Posterior vena cava (tissue), 2 donors: ENCODE results near the gene PRG2. TPM values are rescaled to one million over a fixed set of nuclear protein-coding genes. Genes with fewer than 3 reads are reported as not detected.
"Not testable (repeated sequence)": the region's sequence is repeated elsewhere in the genome, so short reads cannot be mapped to it uniquely, and the experiment has no call there.

Experiments
- DNase-seq: peaks from one replicate; pipeline ENCODE4 v3.0.0-alpha.2; 2020; ENCODE audit warnings: low spot score
- intact Hi-C, 2 donors: fragments of 100-400 bp; cut with DNase I; formaldehyde crosslinking; loops; one replicate each; pipeline versions ENCODE4 v1.14.1 to v1.14.2; 2022 to 2023
- total RNA-seq, 2 donors: library from RNA; stranded (reverse); fragmentation: NEBNext Ultra II Directional; extraction: Animal tissue kit (Norgen Biotek cat#: 25700); gene quantifications; one replicate each; pipeline ENCODE4 v1.2.1, GENCODE V29; 2021
- donor health status: DM: yes; HTN: yes; CAD: no.
- donor health status: DM: yes; HTN: yes; CAD: no.

Gene PRG2
- total RNA-seq, 2 donors from 2014 or later, result 0.52 to 0.88 TPM

GRCh38 chr11:57376095-57377090 is 14.1 kb downstream of the PRG2 start:
- intact Hi-C loops, result no loop called here
- DNase-seq, result no peak

- intact Hi-C loops, result no loop called here
- no peak for DNase-seq
These were observed 15.0 kb downstream of the PRG2 start for GRCh38 chr11:57375490-57375889.

GRCh38 chr11:57374966-57375365 is 15.5 kb downstream of the PRG2 start:
- no peak for DNase-seq
- intact Hi-C loops, result no loop called here

- intact Hi-C loops, result no loop called here
- no peak for DNase-seq
These were observed 17.3 kb downstream of the PRG2 start for GRCh38 chr11:57373146-57373545.

- no peak for DNase-seq
- intact Hi-C loops, result no loop called here
These were observed 19.5 kb downstream of the PRG2 start for GRCh38 chr11:57370941-57371340.

- no peak for DNase-seq
- intact Hi-C loops, result no loop called here
These were observed 20.2 kb downstream of the PRG2 start for GRCh38 chr11:57370251-57370650.

- intact Hi-C loops, result no loop called here
- no peak for DNase-seq
These were observed 21.6 kb downstream of the PRG2 start for GRCh38 chr11:57368845-57369232.

- no peak for DNase-seq
- intact Hi-C loops, result no loop called here
These were observed 22.2 kb downstream of the PRG2 start for GRCh38 chr11:57368106-57368844.

- intact Hi-C loops, result no loop called here
- peak; percentile 62 for DNase-seq
These were observed 25.4 kb downstream of the PRG2 start for GRCh38 chr11:57364851-57365660.

GRCh38 chr11:57363131-57364080 is 27.0 kb downstream of the PRG2 start:
- peak; percentile 35 for DNase-seq
- intact Hi-C loops, result no loop called here

GRCh38 chr11:57361926-57362325 is 28.5 kb downstream of the PRG2 start:
- DNase-seq, result no peak
- intact Hi-C loops, result no loop called here

- intact Hi-C loops, DNase-seq: not testable (repeated sequence)
These were observed 29.0 kb downstream of the PRG2 start for GRCh38 chr11:57361420-57361819.

GRCh38 chr11:57360991-57361390 is 29.5 kb downstream of the PRG2 start:
- peak; percentile 61 for DNase-seq
- intact Hi-C loops, result no loop called here

GRCh38 chr11:57359896-57360690 is 30.4 kb downstream of the PRG2 start:
- DNase-seq, result peak; percentile 30
- intact Hi-C loops, result no loop called here

GRCh38 chr11:57359396-57359795 is 31.1 kb downstream of the PRG2 start:
- intact Hi-C loops, result no loop called here
- peak; percentile 53 for DNase-seq

- DNase-seq, result peak; percentile 51
- intact Hi-C loops, result no loop called here
These were observed 31.5 kb downstream of the PRG2 start for GRCh38 chr11:57358991-57359390.

GRCh38 chr11:57358543-57358961 is 31.9 kb downstream of the PRG2 start:
- intact Hi-C loops, result no loop called here
- peak; percentile 57 for DNase-seq

GRCh38 chr11:57357856-57358255 is 32.6 kb downstream of the PRG2 start:
- peak; percentile 58 for DNase-seq
- intact Hi-C loops, result no loop called here
